SU-DHL-6 (cell line): ENCODE measurements around the gene LHX2.

Experiments
- H2AFZ ChIP-seq: fragments of 200-600 bp; sonication (generic); 2 replicates; pipeline ENCODE4 v1.6.1; 2014; ENCODE audit warnings: low read depth, mild to moderate bottlenecking, moderate library complexity, mixed read lengths, antibody characterized with exemption, low read length; ENCODE audit not compliant: severe bottlenecking
- H3F3A ChIP-seq: fragments of 200-600 bp; shearing (Covaris generic); 2 replicates; pipeline ENCODE4 v1.6.0; 2016; ENCODE audit warnings: antibody characterized with exemption, mild to moderate bottlenecking; ENCODE audit not compliant: insufficient read depth
- H3K27ac ChIP-seq: fragments of 200-600 bp; sonication (generic); 2 replicates; pipeline ENCODE4 v1.5.1; 2016; ENCODE audit warnings: low read depth, mild to moderate bottlenecking, low read length, moderate library complexity, mixed read lengths
- H3K27me3 ChIP-seq: fragments of 200-600 bp; sonication (generic), shearing (Covaris generic); 2 replicates; pipeline ENCODE4 v1.6.0; 2014; ENCODE audit warnings: mild to moderate bottlenecking, low read length
- H3K36me3 ChIP-seq: fragments of 200-600 bp; sonication (generic); 2 replicates; pipeline ENCODE4 v1.6.1; 2014; ENCODE audit warnings: mild to moderate bottlenecking, low read length, mixed read lengths
- H3K4me2 ChIP-seq: fragments of 300-600, 200-600 bp; shearing (Covaris generic), sonication (generic); 2 replicates; pipeline ENCODE4 v1.6.0; 2014; ENCODE audit warnings: low read length, low read depth, mild to moderate bottlenecking; ENCODE audit not compliant: poor library complexity, severe bottlenecking
- H3K4me3 ChIP-seq: fragments of 200-600 bp; sonication (generic); 2 replicates; pipeline ENCODE4 v1.5.1; 2014; ENCODE audit warnings: antibody characterized with exemption, low read length, mild to moderate bottlenecking, mixed read lengths; ENCODE audit not compliant: insufficient read depth, poor library complexity, severe bottlenecking
- H3K79me2 ChIP-seq: fragments of 200-600 bp; sonication (generic); 2 replicates; pipeline ENCODE4 v1.6.1; 2014; ENCODE audit warnings: mild to moderate bottlenecking, low read length, moderate library complexity; ENCODE audit not compliant: insufficient read depth
- H3K9ac ChIP-seq: fragments of 200-600 bp; sonication (generic); 2 replicates; pipeline ENCODE4 v1.7.0; 2014; ENCODE audit warnings: mild to moderate bottlenecking, low read length
- H3K9me2 ChIP-seq: fragments of 200-600 bp; sonication (generic); replicated peaks from 2 replicates; pipeline ENCODE4 v1.6.1; 2014; ENCODE audit warnings: low read length; ENCODE audit not compliant: insufficient read depth
- H3K9me3 ChIP-seq: fragments of 200-600 bp; sonication (generic); 2 replicates; pipeline ENCODE4 v1.6.1; 2014; ENCODE audit warnings: low read length, mixed read lengths; ENCODE audit not compliant: insufficient read depth
- H4K20me1 ChIP-seq: fragments of 200-600 bp; sonication (generic); 2 replicates; pipeline ENCODE4 v1.6.1; 2014; ENCODE audit warnings: low read depth, mild to moderate bottlenecking, antibody characterized with exemption, low read length, moderate library complexity, mixed read lengths
- CTCF ChIP-seq: fragments of 200-600 bp; sonication (generic); IDR thresholded peaks from one replicate; pipeline ENCODE4 v1.5.1; 2017; ENCODE audit warnings: antibody characterized with exemption, mild to moderate bottlenecking, low read length, moderate library complexity; ENCODE audit not compliant: insufficient read depth, poor library complexity, severe bottlenecking
- EZH2phosphoT487 ChIP-seq: fragments of 200-600 bp; sonication (generic), shearing (Covaris generic); conservative IDR thresholded peaks from 2 replicates; pipeline ENCODE4 v1.6.1; 2018; ENCODE audit warnings: mild to moderate bottlenecking, antibody characterized with exemption, low read length, moderate library complexity, mixed read lengths

Gene LHX2

GRCh38 chr9:124066783-124067577, 55.4 kb downstream of the LHX2 start:
- no peaks in the 10 kb centered on the region for H3K36me3 ChIP-seq
- TF ChIP-seq EZH2phosphoT487 (no peak), CTCF (no peak)
- H3K9ac ChIP-seq = no peak overlapping the region
- H3K9me2 ChIP-seq = no peaks in the 10 kb centered on the region
- H3K79me2 ChIP-seq = no peaks in the 10 kb centered on the region
- no peak overlapping the region for H3K27ac ChIP-seq
- H3K4me2 ChIP-seq = no peak overlapping the region
- no peaks in the 10 kb centered on the region for H3K9me3 ChIP-seq
- H4K20me1 ChIP-seq = no peaks in the 10 kb centered on the region
- H3F3A ChIP-seq = no peaks in the 10 kb centered on the region
- no peaks in the 10 kb centered on the region for H3K27me3 ChIP-seq
- H3K4me3 ChIP-seq = no peak overlapping the region
- H2AFZ ChIP-seq = no peak overlapping the region

GRCh38 chr9:124068251-124068650, 56.7 kb downstream of the LHX2 start:
- H3K27me3 ChIP-seq = no peaks in the 10 kb centered on the region
- no peak overlapping the region for H3K4me3 ChIP-seq
- no peaks in the 10 kb centered on the region for H4K20me1 ChIP-seq
- H3K9ac ChIP-seq = no peak overlapping the region
- no peak for TF ChIP-seq EZH2phosphoT487
- TF ChIP-seq CTCF = no peak
- H3K27ac ChIP-seq = no peak overlapping the region
- H3K79me2 ChIP-seq = no peaks in the 10 kb centered on the region
- no peaks in the 10 kb centered on the region for H3K9me3 ChIP-seq
- no peaks in the 10 kb centered on the region for H3K36me3 ChIP-seq
- H3K9me2 ChIP-seq = no peaks in the 10 kb centered on the region
- no peak overlapping the region for H3K4me2 ChIP-seq
- no peak overlapping the region for H2AFZ ChIP-seq
- H3F3A ChIP-seq = no peaks in the 10 kb centered on the region

- Histone ChIP-seq H3K4me2 (no peak overlapping the region), H3K4me3 (no peak overlapping the region), H4K20me1 (no peaks in the 10 kb centered on the region), H3K9me3 (no peaks in the 10 kb centered on the region), H3K9me2 (no peaks in the 10 kb centered on the region), H3K27me3 (no peaks in the 10 kb centered on the region; the same call in 1 of the 2 replicates), H2AFZ (no peak overlapping the region), H3K9ac (no peak overlapping the region), H3F3A (no peaks in the 10 kb centered on the region), H3K36me3 (no peaks in the 10 kb centered on the region), H3K27ac (no peak overlapping the region), H3K79me2 (no peaks in the 10 kb centered on the region)
- TF ChIP-seq EZH2phosphoT487 = no peak
- no peak for TF ChIP-seq CTCF
Measured at GRCh38 chr9:124074746-124075145, 63.2 kb downstream of the LHX2 start.
